Stimulated activated CD8-positive, alpha-beta memory T cell treated with anti-CD3 and anti-CD28 coated beads, Interleukin-12 subunit alpha, Interleukin-12 subunit beta, amount 100 ng/mL, for 24 hours (primary cell): ENCODE measurements around the gene LMX1A.

Experiments
- DNase-seq: peaks from one replicate; pipeline ENCODE4 v3.0.0-alpha.2; 2020; ENCODE audit errors: extremely low read depth

LMX1A gene

GRCh38 chr1:165265196-165265838 lies 91.2 kb downstream of the LMX1A start:
- no peak for DNase-seq

- no peak for DNase-seq
Measured at GRCh38 chr1:165259706-165260428, 96.6 kb downstream of the LMX1A start.

GRCh38 chr1:165259236-165259635 lies 97.3 kb downstream of the LMX1A start:
- no peak for DNase-seq

GRCh38 chr1:165257969-165258459 lies 98.5 kb downstream of the LMX1A start:
- DNase-seq = no peak

- DNase-seq = no peak
Measured at GRCh38 chr1:165254896-165255625, 101.5 kb downstream of the LMX1A start.

GRCh38 chr1:165254376-165254775 lies 102.1 kb downstream of the LMX1A start:
- no peak for DNase-seq

- no peak for DNase-seq
Measured at GRCh38 chr1:165253818-165254254, 102.7 kb downstream of the LMX1A start.

- no peak for DNase-seq
Measured at GRCh38 chr1:165248969-165249571, 107.4 kb downstream of the LMX1A start.

- DNase-seq = no peak
Measured at GRCh38 chr1:165241952-165242351, 114.6 kb downstream of the LMX1A start.

- DNase-seq = no peak
Measured at GRCh38 chr1:165241321-165241720, 115.2 kb downstream of the LMX1A start.

- DNase-seq = no peak
Measured at GRCh38 chr1:165240492-165240891, 116.0 kb downstream of the LMX1A start.

GRCh38 chr1:165239873-165240272 lies 116.6 kb downstream of the LMX1A start:
- no peak for DNase-seq

GRCh38 chr1:165235777-165236291 lies 120.7 kb downstream of the LMX1A start:
- no peak for DNase-seq

- no peak for DNase-seq
Measured at GRCh38 chr1:165235155-165235776, 121.2 kb downstream of the LMX1A start.

- DNase-seq = no peak
Measured at GRCh38 chr1:165234149-165234548, 122.4 kb downstream of the LMX1A start.

- no peak for DNase-seq
Measured at GRCh38 chr1:165228676-165229075, 127.8 kb downstream of the LMX1A start.

GRCh38 chr1:165228111-165228655 lies 128.3 kb downstream of the LMX1A start:
- no peak for DNase-seq

GRCh38 chr1:165226326-165226725 lies 130.2 kb downstream of the LMX1A start:
- no peak for DNase-seq

GRCh38 chr1:165225650-165226049 lies 130.9 kb downstream of the LMX1A start:
- no peak for DNase-seq

- DNase-seq = no peak
Measured at GRCh38 chr1:165225062-165225461, 131.5 kb downstream of the LMX1A start.

GRCh38 chr1:165224504-165224903 lies 132.0 kb downstream of the LMX1A start:
- DNase-seq = no peak
